Sciatic nerve (tissue), 2 donors: ENCODE measurements around the gene PPP6R2. TPM values are rescaled to one million over a fixed set of nuclear protein-coding genes. Genes with fewer than 3 reads are reported as not detected.

Experiments
- ATAC-seq: fragments of 200-7000 bp; cut with Tn5 transposase; one replicate; pipeline ENCODE4 v1.9.1; 2020; ENCODE audit warnings: mild to moderate bottlenecking, moderate library complexity
- DNase-seq: peaks from one replicate; pipeline ENCODE4 v3.0.0-alpha.2; 2020; ENCODE audit warnings: low spot score
- intact Hi-C: fragments of 100-400 bp; cut with DNase I; formaldehyde crosslinking; loops from one replicate; pipeline ENCODE4 v1.14.2; 2022
- total RNA-seq: library from RNA; stranded (reverse); fragmentation: NEBNext Ultra II Directional; extraction: Animal tissue kit (Norgen Biotek cat#: 25700); gene quantifications from one replicate; pipeline ENCODE4 v1.2.1, GENCODE V29; 2021
- donor health status: DM: no; HTN: no; CAD: no.
- donor health status: DM: no; HTN: no; CAD: no.

Gene PPP6R2
- total RNA-seq, 1 donor from 2014 or later, result 42.1 TPM

DNA sequence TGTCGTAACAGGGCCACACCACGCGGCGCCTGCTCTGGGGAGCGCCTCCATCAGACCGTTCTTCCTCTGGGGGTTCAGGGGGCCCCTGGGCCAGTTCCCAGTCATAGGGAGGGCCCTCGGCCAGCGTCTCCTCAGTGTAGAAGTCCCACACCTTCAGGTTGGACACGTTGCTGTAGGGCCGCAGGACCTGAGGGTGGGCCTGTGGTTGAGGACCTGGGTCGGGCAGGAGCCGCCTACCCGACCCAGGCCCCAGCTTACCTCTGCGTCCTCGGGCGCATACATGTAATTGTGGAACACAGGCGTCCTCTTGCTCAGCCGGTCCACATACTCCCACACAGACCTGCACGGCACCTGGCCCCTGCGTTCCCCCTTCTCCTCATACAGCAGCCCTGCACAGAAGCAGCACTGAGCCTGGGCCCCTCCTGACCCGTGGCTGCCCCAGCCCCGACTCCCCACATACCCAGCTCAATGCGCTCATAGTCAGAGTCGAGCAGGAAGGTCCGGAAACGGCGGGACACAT is 111.5 kb downstream of the PPP6R2 start:
- no peak for ATAC-seq
- intact Hi-C loops, result no loop called here
- DNase-seq, result no peak

DNA sequence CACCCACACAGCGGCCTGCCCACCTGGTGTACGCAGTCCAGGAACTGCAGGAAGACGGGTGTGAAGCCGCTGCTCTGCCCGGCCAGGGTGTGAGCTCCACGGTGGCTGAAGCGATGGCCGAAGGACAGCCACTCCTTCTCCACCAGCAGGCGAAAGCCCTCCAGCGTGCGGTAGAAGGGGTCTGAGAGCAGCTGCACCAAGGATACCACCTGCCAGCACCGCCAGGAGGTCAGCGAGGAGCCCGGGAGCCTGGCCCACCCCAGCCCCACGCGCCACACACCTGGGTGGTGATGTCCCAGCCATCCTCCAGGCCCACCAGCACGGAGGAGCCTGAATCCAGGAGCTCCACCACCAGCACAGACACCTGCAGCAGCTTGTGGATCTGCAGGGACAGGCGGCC is 112.1 kb downstream of the PPP6R2 start:
- no peak for DNase-seq
- ATAC-seq, result no peak
- intact Hi-C loops, result no loop called here

DNA sequence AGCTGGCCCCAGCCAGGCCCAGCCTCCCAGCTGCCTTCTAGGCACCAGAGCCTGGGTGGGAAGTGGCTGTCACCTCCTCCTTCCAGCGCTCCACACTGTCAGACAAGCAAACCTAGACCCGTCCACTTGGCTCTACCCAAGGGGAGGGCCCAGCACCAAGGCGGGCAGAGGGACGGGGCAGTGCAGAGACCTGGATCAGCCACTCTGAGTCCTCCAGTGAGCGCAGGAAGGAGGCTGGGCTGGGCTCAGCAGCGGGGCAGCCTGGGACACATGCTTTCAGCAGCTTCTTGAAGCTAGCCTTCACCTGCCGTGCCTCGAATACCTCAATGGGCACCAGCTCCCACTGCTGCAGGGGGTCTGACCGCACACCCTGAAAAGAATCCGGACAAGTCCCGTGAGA is 112.9 kb downstream of the PPP6R2 start:
- intact Hi-C loops, result no loop called here
- ATAC-seq, result no peak
- DNase-seq, result no peak

DNA sequence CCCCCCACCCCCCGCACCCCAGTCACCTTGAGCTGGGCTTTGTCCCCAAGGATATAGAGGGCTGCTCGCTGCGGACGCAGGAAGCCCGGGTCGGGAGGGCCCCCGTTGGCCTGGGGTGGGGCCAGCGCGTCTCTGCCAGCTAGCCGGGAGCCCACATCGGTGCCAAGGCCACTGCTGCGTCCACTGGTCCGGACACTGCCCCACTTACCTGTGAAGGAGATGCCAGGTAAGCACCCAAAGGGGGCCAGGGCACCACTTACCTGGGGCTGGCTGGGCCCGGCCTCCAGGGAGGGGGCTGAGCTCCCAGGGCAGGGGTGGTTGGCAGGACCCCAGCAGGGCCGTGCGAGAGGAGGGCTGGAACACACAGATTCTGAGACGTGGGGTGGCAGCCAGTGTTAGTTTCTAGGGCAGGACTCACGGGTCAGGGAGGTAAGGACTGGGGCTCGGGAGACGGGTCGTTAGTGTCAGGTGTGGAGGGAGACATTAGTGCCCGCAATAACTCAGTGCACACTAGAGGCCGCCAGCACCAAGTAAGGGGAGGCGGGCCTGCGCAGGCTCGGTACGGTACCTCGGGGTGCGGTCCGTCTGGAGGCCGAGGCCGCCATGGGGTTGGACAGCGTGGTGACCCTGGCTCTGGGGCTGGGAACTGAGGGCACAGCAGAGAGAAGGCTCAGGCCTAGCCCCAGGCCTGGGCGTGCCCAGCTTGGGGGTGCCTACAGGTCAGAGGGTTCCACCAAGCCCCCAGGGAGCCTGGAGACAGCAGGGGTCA is 113.5 kb downstream of the PPP6R2 start:
- intact Hi-C loops, result no loop called here
- no peak for ATAC-seq

DNA sequence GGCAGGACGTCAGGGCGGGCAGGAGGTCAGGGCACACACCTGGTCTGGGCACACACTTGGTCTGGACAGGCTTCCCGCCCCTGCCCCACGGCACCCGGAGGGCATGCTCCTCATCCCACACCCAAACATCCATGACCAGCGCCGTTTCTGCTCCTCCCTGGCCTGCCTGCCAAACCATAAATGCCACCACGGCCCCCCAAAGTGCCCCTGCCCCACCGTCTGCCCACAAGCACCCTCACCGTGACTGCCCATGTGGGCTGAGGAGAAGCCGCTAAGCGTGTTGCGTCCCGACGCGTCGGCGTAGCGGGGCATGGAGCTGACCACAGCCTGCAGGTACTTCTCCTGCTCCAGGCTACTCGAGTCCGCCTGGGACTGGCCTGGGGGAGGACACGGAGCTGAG is 115.9 kb downstream of the PPP6R2 start:
- intact Hi-C loops, result no loop called here
- ATAC-seq (no peak), DNase-seq (no peak)

More for the DNA sequence above, 113.5 kb downstream of the PPP6R2 start:
- DNase-seq, result no peak

DNA sequence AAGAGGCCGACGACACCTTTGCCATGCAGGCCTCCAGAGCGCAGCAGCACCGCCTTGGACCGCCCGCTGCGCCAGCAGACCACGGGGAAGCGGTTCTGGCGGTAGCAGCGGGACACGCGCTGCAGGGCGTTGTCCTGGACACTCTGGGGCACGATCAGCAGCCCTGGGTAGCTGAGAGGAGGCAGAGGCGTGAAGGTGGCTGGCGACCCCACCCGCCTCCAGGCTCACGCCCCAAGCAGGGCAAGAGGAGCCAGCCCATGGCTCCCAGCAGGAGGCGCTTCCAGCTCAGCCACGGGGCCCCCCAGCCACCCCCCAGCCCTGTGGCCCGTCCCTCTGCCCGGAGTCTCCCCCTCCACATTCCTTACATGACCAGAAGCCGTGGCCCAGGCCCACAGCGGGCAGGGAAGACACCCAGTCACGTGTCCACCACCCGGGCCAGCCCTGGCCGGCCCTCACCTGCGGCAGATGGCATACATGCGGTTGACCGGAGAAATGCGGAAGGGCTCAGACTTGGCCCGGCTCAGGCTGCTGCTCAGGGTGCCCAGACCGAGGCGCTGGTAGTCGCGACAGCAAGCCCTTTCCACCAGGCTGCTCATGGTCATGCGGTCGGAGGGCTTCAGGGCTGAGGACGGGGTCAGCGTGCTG is 116.5 kb downstream of the PPP6R2 start:
- no peak for DNase-seq
- ATAC-seq, result no peak
- intact Hi-C loops, result no loop called here

DNA sequence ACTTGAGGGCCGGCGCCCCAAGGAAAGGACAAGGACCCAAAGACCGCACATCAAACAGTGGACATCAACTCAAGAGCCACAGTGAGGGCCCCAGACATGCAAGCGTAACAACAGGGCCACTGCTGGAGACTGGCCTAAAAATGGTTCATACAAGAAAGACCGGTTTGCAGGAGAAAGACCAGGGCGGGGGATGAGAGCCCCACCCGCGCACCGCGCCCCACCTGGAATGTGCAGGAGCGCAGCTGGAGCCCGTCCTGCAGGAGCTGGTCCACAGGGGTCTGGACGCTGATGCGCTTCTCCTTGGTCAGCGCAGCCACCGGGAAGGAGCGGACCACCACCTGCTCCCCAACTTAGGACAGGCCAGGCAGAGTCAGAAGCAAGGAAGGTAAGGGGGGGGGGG is 117.8 kb downstream of the PPP6R2 start:
- ATAC-seq, result no peak
- intact Hi-C loops, result no loop called here
- DNase-seq, result no peak

DNA sequence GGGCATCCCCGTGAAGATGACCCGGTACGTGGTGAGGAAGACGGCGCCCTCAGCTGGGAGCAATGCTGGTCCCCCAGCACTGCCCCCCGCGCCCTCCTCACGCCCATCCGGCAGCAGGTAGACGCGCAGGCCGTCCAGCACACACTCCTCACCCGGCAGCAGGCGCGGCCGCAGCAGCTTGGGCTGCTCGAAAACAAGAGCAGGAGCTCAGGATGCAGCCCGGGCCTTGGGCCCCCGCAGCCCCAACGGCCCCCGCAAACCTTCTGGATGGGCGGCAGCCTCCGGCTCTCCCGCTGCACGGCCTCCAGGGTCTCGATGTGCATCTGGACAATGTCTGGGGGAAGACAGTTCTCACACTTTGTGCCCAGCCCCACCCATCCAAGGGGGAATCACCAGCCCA is 118.4 kb downstream of the PPP6R2 start:
- intact Hi-C loops, result no loop called here
- DNase-seq (no peak), ATAC-seq (no peak)

DNA sequence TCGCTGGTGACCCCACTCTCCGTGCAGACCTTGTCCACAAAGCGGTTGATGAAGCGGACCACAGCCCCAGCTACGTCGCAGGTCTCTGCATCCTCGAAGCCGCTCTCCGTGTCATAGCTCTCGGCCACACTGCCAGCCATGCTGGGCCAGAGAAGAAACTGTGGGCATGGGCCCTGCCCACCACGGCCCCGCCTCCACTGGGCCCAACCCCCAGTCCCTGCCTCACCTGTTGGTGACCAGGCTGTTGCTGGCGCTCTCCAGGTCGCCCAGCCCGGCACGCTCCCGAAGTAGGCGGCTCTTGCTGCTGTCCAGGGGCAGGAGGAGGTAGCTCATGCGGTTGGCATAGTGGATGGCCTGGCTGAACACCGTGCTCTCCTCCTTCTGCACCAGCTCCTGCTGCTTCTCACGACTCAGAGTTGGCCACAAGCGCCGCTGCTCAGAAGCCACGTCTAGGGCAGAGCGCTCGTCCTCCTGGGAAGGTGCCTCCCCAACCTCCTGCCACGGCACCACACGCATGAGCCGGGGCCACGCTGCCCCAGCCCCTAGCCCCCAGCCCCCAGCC is 118.9 kb downstream of the PPP6R2 start:
- DNase-seq (no peak), ATAC-seq (no peak)
- intact Hi-C loops, result no loop called here

DNA sequence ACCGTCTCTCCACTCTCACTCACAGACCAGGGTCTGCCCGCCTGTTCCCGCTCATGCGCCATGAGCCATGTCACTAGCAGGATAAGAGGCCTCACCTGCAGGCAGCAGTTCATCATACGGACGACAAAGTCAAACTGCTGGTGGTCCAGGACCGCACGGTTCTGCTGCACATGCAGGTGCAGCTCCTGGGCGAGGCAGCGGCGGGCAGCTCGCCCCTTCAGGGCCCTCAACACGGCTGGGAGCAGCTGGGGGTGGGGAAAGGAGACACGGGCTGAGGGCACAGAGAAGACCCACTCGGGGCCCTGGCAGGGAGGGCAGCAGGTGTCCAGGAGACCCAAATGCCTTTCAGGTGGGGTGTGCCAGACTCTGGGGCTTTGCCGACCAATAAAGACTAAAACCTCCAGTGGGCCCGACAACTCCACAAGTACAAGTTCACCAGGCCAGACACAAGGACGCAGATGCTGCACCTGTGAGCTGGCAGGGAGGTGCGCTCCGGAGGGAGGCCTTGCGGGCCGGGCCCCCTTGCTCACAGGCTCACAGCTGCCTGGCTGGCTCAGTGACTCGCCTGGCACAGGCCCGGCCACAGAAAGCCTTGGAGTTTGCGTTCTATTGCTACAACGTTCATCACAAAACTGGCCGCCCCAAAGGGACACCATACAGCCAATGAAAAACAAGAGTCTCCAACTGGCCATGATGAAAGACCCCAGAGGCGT is 120.2 kb downstream of the PPP6R2 start:
- intact Hi-C loops, result no loop called here
- no peak for DNase-seq
- no peak for ATAC-seq

DNA sequence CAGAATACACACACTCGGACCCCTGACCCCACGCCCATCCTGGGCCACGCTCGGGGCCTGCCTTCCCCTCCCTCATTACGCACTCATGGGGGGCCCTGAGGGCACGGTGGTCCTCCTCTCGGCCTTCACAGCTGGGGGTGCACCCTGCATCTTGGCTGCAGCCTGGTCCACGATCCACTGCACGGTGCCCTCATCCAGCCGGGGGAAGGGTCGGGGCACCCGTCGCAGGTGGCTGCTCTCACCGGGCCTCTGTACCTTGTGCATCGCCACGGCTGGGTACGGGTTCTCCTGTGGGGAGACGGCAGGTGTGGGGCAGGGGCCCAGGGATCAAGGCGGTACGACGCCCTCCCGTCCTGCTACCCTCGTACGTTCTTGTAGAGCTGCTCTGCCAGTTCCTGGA is 121.3 kb downstream of the PPP6R2 start:
- ATAC-seq, result no peak

DNA sequence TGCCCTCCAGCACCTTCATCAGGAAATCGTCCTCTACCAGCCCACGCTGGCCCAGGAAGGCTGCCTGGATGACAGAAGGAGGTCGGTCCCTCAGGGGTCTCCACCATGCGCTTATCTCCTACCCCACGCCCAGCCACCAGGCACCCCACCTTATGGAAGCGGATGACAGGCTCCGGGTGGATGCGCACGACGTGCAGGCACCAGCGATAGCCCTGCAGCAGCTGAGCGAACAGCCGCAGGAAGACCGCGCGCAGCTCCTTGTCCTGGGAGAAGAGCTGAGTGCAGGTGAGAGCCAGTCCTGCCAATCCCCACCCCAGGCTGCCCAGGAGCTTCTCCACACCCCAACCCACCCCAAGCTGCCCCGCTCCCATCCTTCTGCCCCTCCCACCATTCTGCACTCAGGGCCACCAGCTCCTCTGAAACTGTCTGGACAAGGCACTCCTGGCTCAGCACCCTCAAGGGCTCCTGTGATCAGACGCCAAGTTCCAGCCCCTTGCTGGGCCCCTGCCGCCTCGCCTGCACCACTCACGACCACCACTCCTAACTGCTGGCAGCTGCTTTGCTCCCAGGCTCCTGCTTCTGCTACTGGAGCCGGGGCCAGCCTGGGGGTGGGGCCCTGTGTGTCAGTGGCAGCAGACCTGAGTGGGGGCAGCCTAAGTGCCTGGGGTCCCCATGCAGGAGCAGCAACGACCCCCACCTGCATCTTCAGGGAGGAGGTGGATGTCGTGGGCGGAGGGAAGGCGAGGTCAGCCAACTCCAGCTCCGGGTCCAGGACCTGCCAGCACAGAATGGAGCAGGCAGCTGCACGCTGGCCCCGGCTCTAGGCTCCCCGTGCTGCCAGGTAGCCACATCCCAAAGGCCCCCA is 122.2 kb downstream of the PPP6R2 start:
- ATAC-seq (no peak), DNase-seq (no peak)

More for the DNA sequence above, 121.3 kb downstream of the PPP6R2 start:
- DNase-seq, result no peak
- intact Hi-C loops, result no loop called here

DNA sequence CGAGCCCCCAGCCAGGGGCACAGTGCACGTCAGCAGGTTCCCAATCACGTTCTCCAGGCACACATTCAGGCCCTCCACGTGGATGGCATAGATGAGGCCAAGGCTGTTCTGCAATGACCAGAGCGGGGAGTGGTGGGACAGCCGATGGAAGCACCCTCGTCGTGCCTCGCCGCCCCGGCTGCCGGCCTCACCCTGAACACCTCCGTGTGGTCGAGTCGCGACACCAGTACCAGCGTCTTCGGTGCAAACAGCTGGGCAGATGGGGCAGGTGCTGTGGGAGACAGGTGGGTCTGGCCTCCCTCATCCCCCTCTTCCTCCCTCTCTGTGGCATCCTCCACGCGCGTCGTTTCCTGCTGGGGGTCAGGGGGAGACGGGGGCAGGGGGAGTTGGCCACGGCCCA is 124.2 kb downstream of the PPP6R2 start:
- intact Hi-C loops, result no loop called here
- DNase-seq (no peak), ATAC-seq (no peak)

More for the DNA sequence above, 122.2 kb downstream of the PPP6R2 start:
- intact Hi-C loops, result no loop called here

DNA sequence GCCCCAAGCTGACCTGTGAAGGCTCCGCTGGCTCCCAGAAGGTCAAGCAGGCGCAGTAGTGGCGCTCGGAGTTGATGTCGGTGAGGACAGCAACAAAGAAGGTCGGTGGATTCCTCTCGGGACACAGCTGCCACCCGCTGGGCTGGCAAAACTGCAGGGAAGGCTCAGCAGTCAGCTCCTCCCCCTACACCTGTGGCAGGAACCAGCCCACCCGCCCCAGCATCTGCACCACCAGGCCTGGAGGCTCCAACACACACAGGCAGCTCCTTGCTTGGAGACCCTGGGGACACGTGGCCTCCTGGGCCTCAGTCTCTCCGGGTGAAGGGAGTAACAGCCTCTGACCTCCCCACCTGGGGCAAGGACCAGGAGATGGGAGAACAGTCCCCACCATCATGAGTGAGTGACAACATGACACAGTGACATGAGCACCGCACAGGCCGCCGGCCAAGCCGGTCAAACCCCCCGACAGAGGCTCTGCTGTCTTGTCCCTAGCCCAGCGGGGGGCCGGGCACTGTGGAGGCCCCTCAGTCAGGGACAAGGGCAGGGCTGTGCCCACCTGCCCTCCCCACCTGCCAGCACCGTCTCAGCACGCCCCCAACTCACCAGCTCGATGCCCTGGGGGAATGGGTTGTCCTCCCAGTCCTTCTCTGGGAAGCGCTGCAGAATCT is 124.8 kb downstream of the PPP6R2 start:
- DNase-seq, result no peak
- intact Hi-C loops, result no loop called here
- ATAC-seq, result no peak

DNA sequence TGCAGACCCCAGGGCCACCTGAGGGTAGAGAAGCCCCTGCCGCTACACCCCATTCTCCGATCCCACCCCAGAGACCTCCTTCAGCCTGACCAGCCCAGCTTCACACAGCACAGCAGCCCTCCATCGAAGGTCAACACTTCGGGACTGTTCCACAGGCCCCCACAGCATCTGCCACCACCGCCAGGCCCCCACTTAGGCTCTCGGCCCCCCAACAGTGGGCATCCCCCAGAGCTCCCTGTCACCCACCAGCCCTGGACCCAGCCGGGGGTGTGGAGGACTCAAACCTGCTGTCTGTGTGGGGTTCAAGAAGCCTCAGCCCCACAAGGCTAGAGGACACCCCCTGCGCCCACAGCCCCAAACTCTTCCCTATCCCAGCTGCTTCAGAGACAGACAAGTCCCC is 125.5 kb downstream of the PPP6R2 start:
- no peak for DNase-seq
- intact Hi-C loops, result no loop called here
- no peak for ATAC-seq

DNA sequence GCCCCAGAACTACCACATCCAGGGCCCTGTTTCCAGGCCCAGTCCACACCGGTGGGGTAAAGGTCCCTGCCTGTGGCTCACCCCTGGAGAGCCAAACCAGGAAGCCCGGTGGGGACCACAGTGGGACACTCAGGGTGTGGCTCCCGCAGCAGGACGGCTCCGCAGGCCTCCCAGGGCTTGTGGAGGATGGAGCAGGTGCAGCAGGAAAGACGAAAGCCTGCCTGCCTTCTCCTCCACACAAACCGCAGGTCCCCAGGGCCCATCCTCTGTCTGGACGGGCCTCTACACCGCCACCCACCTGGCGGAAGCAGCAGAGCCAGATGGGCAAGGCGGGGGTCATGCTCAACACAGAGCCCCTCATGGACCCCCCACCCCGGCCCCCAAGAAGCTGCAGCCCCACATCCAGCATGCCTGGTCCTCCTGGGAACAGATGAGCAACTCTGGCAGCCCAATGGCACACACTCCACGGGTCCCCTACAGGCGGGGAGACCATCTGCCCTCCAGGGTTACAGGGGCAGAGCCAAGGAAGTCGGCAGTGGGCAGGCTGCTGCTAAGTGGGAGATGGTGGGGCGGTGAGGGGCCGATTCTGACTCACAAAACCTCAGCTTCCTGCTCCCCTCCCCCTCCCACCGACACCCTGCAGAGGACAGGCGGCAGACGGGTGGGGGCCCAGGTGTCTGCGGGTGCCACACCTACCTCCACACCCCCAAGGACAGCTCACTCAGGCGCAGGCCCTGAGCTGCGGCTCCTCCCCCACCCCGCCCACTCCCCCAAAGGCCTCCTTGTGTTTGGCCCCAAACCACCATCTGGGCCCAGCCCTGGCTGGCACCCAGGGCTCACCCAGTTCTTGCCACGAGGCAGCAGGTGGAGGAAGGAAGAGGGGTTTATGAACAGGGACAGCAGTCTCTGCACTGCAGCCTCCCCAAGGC is 126.5 kb downstream of the PPP6R2 start:
- peak; percentile 46 for ATAC-seq
- intact Hi-C loops, result no loop called here
- DNase-seq, result no peak

DNA sequence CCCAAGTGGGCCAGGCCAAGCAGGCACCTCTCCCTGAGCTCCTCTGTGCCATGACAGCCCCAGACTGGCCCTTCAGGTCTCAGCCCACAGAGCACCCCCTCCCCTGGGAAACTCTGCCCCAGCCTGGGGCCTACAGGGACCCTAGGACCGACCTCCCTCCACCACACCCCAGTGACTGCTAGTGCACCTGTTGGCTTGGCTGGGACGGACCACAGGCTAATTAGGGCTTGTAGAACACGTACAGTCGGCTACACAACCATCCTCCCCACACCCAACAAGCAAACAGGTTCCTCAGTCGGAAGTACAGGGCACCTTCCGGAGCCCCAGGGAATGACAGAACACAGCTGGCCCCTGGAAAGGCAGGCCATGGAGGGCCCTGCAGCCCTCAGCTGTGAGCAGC is 127.4 kb downstream of the PPP6R2 start:
- intact Hi-C loops, result no loop called here
- ATAC-seq (no peak), DNase-seq (no peak)
